ENCODE data around the gene KRT13.
A peak's percentile ranks its signal among the peaks of the same experiment; 100 is the strongest.

The KRT13 gene

DNA sequence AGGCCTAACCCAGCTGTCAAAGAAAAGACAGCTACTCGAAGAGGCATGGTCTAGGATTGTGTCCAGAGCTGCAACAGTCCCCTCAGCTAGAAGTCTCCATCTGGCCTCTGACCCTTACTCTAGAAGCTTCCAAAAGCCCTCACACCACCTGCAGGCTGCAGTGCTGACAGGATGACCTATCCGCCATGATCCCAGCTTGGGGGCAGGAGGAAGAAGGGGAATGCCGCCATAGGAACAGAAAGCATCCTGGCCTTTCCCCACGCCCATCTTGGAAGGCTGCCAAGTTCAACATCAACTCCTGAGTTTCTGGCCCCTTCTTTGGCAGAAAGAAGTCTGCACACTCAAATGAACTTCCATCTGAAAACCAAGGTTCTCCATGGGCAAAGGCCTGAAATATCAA, 12.6 kb downstream of the KRT13 start:
- Histone ChIP-seq H3K4me1 (ENCODE audit: control insufficient read depth in 1 of 2, insufficient read depth in 1 of 2, low read depth in 1 of 2, low read length in 1 of 2) (peaks cover 17 to 30% of the 10 kb centered on the region in 2 experiments), H3K4me3 (ENCODE audit: low read depth in 1 of 2, low read length in 1 of 2) (no peak overlapping the region), H3K27ac (no peak overlapping the region), H3K9me3 (no peaks in the 10 kb centered on the region), H3K27me3 (no peaks in the 10 kb centered on the region), H3K36me3 (no peaks in the 10 kb centered on the region)
- TF ChIP-seq, protein P1, sequence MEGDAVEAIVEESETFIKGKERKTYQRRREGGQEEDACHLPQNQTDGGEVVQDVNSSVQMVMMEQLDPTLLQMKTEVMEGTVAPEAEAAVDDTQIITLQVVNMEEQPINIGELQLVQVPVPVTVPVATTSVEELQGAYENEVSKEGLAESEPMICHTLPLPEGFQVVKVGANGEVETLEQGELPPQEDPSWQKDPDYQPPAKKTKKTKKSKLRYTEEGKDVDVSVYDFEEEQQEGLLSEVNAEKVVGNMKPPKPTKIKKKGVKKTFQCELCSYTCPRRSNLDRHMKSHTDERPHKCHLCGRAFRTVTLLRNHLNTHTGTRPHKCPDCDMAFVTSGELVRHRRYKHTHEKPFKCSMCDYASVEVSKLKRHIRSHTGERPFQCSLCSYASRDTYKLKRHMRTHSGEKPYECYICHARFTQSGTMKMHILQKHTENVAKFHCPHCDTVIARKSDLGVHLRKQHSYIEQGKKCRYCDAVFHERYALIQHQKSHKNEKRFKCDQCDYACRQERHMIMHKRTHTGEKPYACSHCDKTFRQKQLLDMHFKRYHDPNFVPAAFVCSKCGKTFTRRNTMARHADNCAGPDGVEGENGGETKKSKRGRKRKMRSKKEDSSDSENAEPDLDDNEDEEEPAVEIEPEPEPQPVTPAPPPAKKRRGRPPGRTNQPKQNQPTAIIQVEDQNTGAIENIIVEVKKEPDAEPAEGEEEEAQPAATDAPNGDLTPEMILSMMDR (IDR thresholded peaks at IDR 0.05): no peak

DNA sequence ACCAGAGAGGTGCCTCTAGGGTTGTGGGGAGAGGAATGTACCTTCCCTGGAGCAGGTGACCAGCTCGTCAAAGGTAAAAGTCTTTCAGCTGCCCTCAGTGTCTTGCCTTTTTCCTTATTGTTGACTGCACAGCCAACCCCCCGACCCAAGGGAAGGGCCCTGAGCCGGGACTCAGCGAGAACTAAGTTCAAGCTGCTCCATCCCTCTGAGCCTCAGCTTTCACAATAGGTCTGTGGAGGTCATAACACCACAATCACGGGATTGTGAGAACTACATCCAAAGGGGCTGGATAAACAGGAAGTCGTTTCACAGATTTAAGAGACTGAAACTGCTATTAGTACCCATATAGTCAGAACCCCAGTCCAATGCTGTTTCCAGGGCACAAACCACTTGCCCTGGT, 13.1 kb downstream of the KRT13 start:
- TF ChIP-seq, protein P1 (IDR thresholded peaks at IDR 0.05): no peak
- H3K4me1 ChIP-seq (ENCODE audit: control insufficient read depth in 1 of 2, insufficient read depth in 1 of 2, low read depth in 1 of 2, low read length in 1 of 2): peaks cover 12 to 26% of the 10 kb centered on the region in 2 experiments

DNA sequence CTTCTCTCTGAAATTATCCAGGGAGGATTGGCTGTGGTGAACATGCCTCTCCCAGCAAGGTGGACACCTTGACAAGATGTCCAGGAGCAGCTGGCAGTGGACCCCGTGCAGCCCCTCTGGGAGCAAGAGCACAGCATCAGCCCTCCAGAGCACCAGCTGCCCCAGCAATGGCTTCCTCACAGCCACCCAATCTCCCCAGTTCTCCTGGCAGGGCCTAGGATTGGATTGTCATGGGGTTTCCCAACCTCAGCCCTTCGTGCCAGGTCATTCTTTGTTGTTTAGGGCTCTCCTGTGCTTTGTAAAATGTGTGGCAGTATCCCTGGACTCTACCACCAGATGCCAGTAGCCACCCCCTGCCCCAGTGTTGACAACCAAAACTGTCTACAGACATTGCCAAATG, 13.9 kb downstream of the KRT13 start:
- H3K27me3 ChIP-seq: no peaks in the 10 kb centered on the region
- peaks cover 4 to 23% of the 10 kb centered on the region in 2 experiments for H3K4me1 ChIP-seq (ENCODE audit: control insufficient read depth in 1 of 2, insufficient read depth in 1 of 2, low read depth in 1 of 2, low read length in 1 of 2)
- H3K36me3 ChIP-seq: no peaks in the 10 kb centered on the region
- no peak overlapping the region for H3K4me3 ChIP-seq (ENCODE audit: low read depth in 1 of 2, low read length in 1 of 2)
- no peaks in the 10 kb centered on the region for H3K9me3 ChIP-seq
- TF ChIP-seq, protein P1 (IDR thresholded peaks at IDR 0.05): no peak
- no peak overlapping the region for H3K27ac ChIP-seq

More for the DNA sequence above, 13.1 kb downstream of the KRT13 start:
- no peaks in the 10 kb centered on the region for H3K27me3 ChIP-seq
- no peaks in the 10 kb centered on the region for H3K36me3 ChIP-seq
- H3K9me3 ChIP-seq: no peaks in the 10 kb centered on the region
- no peak overlapping the region for H3K4me3 ChIP-seq (ENCODE audit: low read depth in 1 of 2, low read length in 1 of 2)
- H3K27ac ChIP-seq: no peak overlapping the region

DNA sequence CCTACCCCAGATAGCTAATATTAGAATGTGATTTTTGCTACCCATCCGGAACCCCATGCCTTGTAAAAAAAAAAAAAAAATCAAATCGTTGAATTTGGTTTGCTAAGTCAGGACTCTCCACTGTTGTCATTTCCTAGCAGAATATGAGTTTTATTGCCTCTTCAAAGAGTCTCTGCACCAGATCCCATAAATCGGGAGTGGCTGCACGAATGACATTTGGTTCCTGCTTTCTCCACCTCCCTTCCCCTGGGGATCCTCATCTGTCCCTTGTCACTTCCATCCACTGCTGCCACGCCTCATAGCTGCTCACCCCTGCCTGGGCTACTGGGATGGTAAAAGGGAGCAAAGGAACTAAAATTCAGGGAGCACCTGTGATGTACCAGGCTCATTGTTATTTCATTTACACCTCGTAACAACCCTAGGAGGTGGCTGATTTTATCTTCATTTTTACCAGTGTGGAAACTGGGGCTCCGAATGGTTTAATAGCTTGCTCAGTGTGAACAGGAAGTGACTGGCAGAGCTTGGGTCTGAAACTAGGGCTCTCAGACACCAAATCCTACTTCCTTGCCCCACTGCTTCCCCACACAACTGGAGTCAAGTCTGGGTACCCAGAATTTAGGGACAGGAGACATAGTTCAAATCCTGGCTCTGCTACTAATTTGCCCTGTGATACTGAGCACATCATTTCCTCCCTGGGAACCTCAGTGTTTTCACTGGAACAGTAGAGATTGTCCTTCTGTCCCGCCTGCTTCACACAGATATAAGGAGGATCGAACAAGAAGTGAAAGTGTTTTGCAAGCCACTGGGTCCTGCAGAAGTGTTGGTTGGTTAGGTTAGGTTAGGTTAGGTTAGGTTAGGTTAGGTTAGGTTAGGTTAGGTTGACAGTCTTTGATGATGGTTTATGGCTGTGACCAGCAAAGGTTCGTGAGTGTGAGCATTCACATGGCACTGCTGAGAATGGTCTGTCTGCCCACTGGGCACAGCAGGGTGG, 15.1 kb downstream of the KRT13 start:
- Histone ChIP-seq H3K4me1 (ENCODE audit: control insufficient read depth in 1 of 2, insufficient read depth in 1 of 2, low read depth in 1 of 2, low read length in 1 of 2) (peaks cover 0 to 18% of the 10 kb centered on the region in 2 experiments), H3K9me3 (no peaks in the 10 kb centered on the region), H3K27me3 (no peaks in the 10 kb centered on the region), H3K27ac (peak overlapping the region; percentile 56), H3K4me3 (ENCODE audit: low read depth in 1 of 2, low read length in 1 of 2) (no peak overlapping the region), H3K36me3 (no peaks in the 10 kb centered on the region)
- TF ChIP-seq, protein P1 (IDR thresholded peaks at IDR 0.05): no peak

DNA sequence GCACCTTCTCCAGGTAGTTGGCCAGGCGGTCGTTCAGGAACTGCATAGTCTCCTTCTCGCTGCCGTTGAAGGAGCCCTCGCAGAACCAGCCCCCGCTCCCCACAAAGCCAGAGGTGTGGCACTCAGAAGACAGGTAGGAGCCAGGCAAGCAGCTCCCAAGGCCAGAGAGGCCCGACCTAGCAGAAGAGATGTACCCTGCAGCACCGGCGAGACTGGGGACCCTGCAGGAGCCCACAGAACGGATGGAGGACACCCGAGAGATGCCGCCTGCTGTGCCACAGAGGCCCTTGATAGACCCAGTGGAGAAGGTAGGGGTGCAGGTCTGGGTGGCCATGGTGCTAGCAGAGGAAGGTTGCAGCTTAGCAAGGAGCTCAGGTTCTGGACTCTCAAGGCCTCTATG, 15.9 kb downstream of the KRT13 start, which contains the start of gene KRT36:
KRT36 (minus strand) TSS at position 380 of the 400 bp plus-strand sequence; CDS start at position 334, 46 bp downstream.
- no peaks in the 10 kb centered on the region for H3K36me3 ChIP-seq
- no peaks in the 10 kb centered on the region for H3K9me3 ChIP-seq
- H3K4me1 ChIP-seq (ENCODE audit: control insufficient read depth in 1 of 2, insufficient read depth in 1 of 2, low read depth in 1 of 2, low read length in 1 of 2): peaks cover 0 to 18% of the 10 kb centered on the region in 2 experiments
- TF ChIP-seq, protein P1 (IDR thresholded peaks at IDR 0.05): no peak
- peak within 1 kb of the TSS; percentile 56 for H3K27ac ChIP-seq
- no peaks in the 10 kb centered on the region for H3K27me3 ChIP-seq
- H3K4me3 ChIP-seq (ENCODE audit: low read depth in 1 of 2, low read length in 1 of 2): no peak within 1 kb of the TSS

All from neutrophil (primary cell).